Measurements from ENCODE around the gene SEMA6D.
"Not testable (repeated sequence)": the region's sequence is repeated elsewhere in the genome, so short reads cannot be mapped to it uniquely, and the experiment has no call there.

- not testable (repeated sequence) for TF ChIP-seq CTCF, EZH2phosphoT487 (IDR thresholded peaks at IDR 0.05; ENCODE audit: low read length)
Measured at GRCh38 chr15:47738144-47738825, 21.0 kb downstream of the SEMA6D start.

All from MM.1S (cell line).